ENCODE measurements around the gene TTC38. TPM values are rescaled to one million over a fixed set of nuclear protein-coding genes. Genes with fewer than 3 reads are reported as not detected.

TTC38 gene
- total and polyA plus RNA-seq, 2 donors (not counting 3 experiments of a cell fraction or from before 2014, with no cell fraction given) = 31.6 to 39.7 TPM

GRCh38 chr22:46299101-46299500, 31.3 kb downstream of the TTC38 start:
- intact Hi-C loops (cut with micrococcal nuclease) = loop anchor here (5.0 kb wide), 2 partner anchors 47 to 302 kb away; partner anchors contain the start of gene CDPF1
- TF ChIP-seq POLR2AphosphoS5 (IDR thresholded peaks at IDR 0.05; ENCODE audit: insufficient read depth, low read depth, low read length) = no peak
- no peak for TF ChIP-seq GATA2 (IDR thresholded peaks at IDR 0.05; ENCODE audit: insufficient read depth, insufficient read length, low read depth, low read length)
- TF ChIP-seq CTCF (IDR thresholded peaks at IDR 0.05; ENCODE audit: extremely low read depth in 1 of 2, insufficient read depth in 1 of 2, low read depth in 1 of 2, low read length in 2 of 2) = no peak
- no peak for TF ChIP-seq MYC (IDR thresholded peaks at IDR 0.05; ENCODE audit: low read depth, low read length)
- no peak for TF ChIP-seq EZH2 (IDR thresholded peaks at IDR 0.05; ENCODE audit: borderline replicate concordance, low read depth, low read length, severe bottlenecking)
- no peak for TF ChIP-seq FOS (IDR thresholded peaks at IDR 0.05; ENCODE audit: borderline replicate concordance, insufficient read depth, low read length)
- no peak for TF ChIP-seq JUN (IDR thresholded peaks at IDR 0.05; ENCODE audit: borderline replicate concordance, insufficient read depth, insufficient read length, low read depth)
- TF ChIP-seq POLR2A (IDR thresholded peaks at IDR 0.05; ENCODE audit: low read depth, low read length) = no peak
- TF ChIP-seq, protein P1, sequence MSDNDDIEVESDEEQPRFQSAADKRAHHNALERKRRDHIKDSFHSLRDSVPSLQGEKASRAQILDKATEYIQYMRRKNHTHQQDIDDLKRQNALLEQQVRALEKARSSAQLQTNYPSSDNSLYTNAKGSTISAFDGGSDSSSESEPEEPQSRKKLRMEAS (IDR thresholded peaks at IDR 0.05; ENCODE audit: insufficient read depth, insufficient read length) = no peak
- DNase-seq (ENCODE audit: low read depth, low spot score) = no peak
- Histone ChIP-seq H3K79me2 (ENCODE audit: control insufficient read depth, insufficient read depth, low read length) (peaks cover 65% of the 10 kb centered on the region), H3K27me3 (ENCODE audit: control insufficient read depth in 2 of 2, insufficient read depth in 2 of 2, low read length in 2 of 2) (no peaks in the 10 kb centered on the region), H3K9me1 (replicated peaks; ENCODE audit: control insufficient read depth, extremely low read depth, insufficient read depth, low read length) (no peaks in the 10 kb centered on the region), H4K20me1 (replicated peaks; ENCODE audit: control insufficient read depth, extremely low read depth, insufficient read depth, low read length) (no peaks in the 10 kb centered on the region), H2AFZ (ENCODE audit: low read depth, low read length) (no peak overlapping the region), H3K4me3 (replicated peaks in 1 of 3; ENCODE audit: insufficient read depth in 1 of 3, low read depth in 1 of 3, low read length in 3 of 3) (no peak overlapping the region), H3K4me2 (ENCODE audit: insufficient read depth, low read length) (no peak overlapping the region), H3K27ac (ENCODE audit: insufficient read depth, low read depth, low read length) (no peak overlapping the region), H3K9me3 (replicated peaks; ENCODE audit: control insufficient read depth, insufficient read depth, low read length) (no peaks in the 10 kb centered on the region), H3K4me1 (ENCODE audit: control insufficient read depth, extremely low read depth, insufficient read depth, low read length) (peaks cover 26% of the 10 kb centered on the region), H3K36me3 (ENCODE audit: control insufficient read depth in 2 of 2, extremely low read depth in 1 of 2, insufficient read depth in 2 of 2, low read length in 2 of 2) (peaks cover 0 to 16% of the 10 kb centered on the region in 2 experiments), H3K9ac (replicated peaks; ENCODE audit: extremely low read depth, insufficient read depth, low read length) (no peak overlapping the region)
- no TSS peak for BruUV-seq (replicated peaks)
- dilution Hi-C loops (cut with MboI; ENCODE audit: extremely low pct_ligation_motif_present, low sequenced_read_pairs) = no loop called here
- CTCF ChIA-PET = interaction anchor here (0.9 kb wide), 1 partner anchor 16 kb away, joined by 3 read pairs; no protein-coding TSS in a partner anchor
- no peak for FAIRE-seq
- POLR2A ChIA-PET = no interaction called here

All from endothelial cell of umbilical vein (primary cell).